AG08396 (cell line): ENCODE measurements around the gene CARM1.
"Not testable (repeated sequence)": the region's sequence is repeated elsewhere in the genome, so short reads cannot be mapped to it uniquely, and the experiment has no call there.

Source experiments
- DNase-seq: peaks from one replicate; pipeline ENCODE4 v3.0.0; 2012; ENCODE audit warnings: low spot score, mixed read lengths

The CARM1 gene

GRCh38 chr19:10846500-10847202 lies 24.7 kb upstream of the CARM1 start:
- no peak for DNase-seq

GRCh38 chr19:10848230-10848856 lies 23.0 kb upstream of the CARM1 start, which contains the start of gene C19orf38:
Gene C19orf38 (plus strand): TSS chr19:10848415. CDS start chr19:10848509, 94 bp downstream.
- no peak for DNase-seq

DNA sequence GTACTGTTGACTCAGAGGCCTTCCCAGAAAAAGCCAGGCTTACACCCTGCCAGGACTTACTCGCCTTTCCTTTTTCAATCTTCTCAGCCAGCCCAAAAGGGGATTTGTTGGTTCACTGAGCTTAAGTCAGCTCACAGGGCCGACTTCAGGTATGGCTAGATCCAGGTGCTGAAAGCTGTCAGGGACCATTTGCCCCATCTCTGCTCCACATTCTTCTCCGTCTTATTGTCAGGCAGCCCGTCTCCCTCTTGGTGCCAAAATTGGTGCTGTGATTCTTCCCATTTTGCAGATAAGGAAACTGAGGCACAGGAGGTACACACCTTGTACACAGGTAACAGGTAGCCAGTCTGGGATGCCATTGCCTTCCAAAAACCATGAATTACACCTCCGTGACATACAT lies 20.7 kb upstream of the CARM1 start:
- no peak for DNase-seq

DNA sequence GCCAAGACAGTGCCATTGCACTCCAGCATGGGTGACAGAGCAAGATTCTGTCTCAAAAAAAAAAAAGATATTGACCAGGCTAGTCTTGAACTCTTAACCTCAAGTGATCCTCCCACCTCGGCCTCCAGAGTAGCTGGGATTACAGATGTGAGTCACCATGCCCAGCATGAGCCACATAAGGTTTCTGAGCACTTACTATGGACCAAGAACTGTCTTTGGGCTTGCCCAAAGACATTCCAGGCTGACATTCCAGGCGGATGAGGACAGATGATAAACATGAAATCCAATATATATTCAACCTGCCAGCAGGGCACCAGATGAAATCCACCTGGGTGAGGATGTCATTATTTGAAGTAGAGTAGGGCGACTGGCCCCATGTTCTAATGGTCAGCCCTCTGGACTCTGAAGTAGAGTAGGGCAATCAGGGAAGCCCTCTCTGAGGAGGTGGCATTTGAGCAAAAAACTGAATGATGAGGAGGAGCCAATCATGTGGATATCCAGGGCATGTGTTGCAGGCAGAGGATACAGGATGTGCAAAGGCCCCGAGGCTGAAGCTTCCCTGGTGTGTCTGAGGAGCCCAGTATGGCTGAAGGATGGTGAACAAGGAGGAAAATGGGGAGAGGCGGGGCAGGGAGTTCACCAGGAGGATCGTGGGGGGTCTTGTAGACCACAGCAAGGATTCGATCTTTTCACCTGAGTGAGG lies 19.1 kb upstream of the CARM1 start:
- DNase-seq, result peak; percentile 38

DNA sequence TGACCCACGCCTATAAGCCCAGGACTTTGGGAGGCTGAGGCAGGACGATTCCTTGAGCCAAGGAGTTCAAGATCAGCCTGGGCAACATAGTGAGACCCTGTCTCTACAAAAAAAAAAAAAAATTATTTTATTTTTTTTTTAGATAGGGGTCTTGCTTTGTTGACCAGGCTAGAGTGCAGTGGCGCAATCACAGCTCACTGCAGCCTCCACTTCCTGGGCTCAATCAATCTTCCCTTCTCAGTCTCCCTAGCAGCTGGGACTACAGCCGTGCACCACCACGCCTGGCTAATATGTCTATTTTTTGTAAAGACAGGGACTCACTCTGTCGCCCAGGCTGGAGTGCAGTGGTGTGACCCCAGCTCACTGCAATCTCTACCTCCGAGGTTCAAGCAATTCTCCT lies 18.4 kb upstream of the CARM1 start:
- DNase-seq, result no peak

DNA sequence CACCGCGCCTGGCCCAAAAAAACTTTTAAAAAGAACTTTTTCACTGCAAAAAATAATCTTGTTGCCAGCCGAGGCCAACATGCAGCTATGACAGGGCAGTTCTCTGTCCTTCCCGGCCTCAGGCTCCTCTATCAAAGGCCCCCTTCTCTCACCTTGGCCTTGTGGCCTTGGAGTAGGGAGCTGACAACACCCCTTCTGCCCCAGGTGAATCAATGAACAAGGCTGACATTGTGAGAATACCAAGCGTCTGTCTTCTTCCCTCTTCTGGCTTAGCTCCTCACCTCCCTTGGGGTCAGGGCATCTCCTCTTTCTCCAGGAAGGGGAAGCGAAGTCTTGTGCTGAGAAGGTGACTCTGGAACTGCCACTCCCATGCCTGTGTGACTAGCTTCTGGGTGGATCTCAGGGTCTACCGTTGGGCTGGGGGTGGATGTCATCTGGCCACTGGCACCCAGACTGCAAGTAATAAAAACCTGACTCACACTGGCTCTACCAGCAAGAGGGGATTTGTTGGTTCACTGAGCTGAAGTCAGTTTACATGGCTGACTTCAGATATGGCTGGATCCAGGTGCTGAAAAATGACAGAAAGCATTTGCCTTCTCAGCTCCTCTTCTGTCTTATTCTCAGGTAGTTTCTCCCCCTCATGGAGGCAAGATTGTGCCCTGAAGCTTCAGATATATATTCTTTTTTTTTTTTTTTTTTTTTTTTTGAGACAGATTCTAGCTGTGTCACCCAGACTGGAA lies 16.8 kb upstream of the CARM1 start:
- no peak for DNase-seq

GRCh38 chr19:10855879-10856522 lies 15.4 kb upstream of the CARM1 start:
- no peak for DNase-seq

- not testable (repeated sequence) for DNase-seq
Observed at GRCh38 chr19:10856899-10857298, 14.5 kb upstream of the CARM1 start.

- peak; percentile 37 for DNase-seq
Observed at GRCh38 chr19:10858204-10858828, 13.0 kb upstream of the CARM1 start.

DNA sequence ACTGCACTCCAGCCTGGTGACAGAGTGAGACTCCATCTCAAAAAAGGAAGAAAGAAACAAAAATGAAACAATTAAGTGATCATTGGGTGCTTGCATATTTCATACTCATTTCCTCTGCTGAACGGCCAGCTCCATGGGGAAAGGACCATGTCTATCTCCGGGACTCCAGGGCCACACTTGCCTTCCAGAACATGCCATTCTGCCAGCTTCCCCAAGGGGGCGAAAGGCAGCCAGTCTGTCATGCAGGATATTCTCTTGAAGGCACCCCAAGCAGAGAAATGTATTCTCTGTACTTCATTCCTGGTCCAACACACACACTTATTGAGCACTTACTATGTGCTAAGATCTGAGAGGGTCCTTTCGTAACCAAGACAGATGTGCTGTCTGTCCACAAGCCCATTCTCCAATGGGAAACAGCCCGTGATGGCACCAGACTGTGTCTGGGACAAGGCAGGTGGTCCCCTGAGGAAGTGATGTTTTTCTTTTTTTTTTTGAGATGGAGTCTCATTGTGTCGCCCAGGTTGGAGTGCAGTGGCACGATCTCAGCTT lies 10.2 kb upstream of the CARM1 start:
- no peak for DNase-seq

- no peak for DNase-seq
Observed at GRCh38 chr19:10862561-10863106, 8.7 kb upstream of the CARM1 start.

DNA sequence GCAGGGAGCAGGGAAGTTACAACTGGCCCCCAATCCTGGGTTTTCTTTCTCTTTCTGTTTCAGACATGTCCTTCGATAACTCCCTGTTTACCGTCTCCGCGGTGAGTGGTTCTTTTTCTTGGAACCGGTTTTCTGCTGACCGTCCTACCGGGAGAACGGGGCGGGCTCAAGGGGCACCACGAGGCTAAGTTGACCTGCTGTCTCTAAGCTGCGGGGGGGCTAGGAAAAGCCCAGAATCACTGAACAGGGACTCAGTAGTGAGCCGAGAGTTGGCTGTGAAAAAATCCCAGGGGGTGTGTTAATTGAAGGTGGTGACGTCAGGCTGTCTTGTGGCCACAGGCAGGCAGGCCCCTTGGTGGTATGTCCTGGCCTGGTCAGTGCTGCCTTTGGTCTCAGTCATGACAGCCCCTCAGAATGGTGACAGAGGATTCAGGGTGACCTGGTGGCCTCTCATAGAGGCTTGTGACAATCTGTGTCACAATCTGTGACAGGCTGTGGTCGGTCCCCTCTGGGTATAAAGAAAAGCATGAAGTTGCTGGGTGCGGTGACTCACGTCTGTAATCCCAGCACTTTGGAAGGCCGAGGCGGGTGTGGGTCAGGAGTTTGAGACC lies 8.1 kb upstream of the CARM1 start:
- no peak for DNase-seq

DNA sequence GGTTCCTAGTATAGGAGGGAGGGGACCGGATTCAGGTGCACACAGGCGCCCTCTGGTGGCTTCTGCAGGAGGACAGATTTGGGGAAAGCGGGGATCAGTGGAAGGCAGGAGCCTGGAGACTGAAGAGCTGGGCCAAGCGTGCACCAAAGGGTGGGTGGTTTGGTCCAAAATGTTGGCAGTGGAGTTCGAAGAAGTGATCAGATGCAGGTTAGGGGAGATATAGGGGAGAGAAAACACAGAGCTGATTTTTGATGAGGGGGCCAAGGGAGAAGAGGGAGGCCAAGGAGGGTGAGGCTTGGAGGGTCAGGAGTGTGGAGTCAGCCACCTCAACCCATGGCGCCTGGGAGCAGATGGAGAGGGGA lies 6.8 kb upstream of the CARM1 start:
- peak; percentile 87 for DNase-seq

DNA sequence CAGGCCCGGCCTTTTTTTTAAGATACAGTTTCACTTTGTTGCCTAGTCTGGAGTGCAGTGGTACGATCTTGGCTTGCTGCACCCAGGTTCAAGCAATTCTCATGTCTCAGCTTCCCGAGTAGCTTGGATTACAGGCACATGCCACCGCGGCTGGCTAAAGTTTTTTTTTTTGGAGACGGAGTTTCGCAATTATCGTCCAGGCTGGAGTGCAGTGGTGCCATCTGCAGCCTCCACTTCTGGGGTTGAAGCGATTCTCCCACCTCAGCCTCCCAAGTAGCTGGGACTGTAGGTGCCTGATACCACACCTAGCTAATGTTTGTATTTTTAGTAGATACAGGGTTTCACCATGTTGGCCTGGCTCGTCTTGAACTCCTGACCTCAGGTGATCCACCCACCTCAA lies 4.9 kb upstream of the CARM1 start:
- DNase-seq, result no peak

DNA sequence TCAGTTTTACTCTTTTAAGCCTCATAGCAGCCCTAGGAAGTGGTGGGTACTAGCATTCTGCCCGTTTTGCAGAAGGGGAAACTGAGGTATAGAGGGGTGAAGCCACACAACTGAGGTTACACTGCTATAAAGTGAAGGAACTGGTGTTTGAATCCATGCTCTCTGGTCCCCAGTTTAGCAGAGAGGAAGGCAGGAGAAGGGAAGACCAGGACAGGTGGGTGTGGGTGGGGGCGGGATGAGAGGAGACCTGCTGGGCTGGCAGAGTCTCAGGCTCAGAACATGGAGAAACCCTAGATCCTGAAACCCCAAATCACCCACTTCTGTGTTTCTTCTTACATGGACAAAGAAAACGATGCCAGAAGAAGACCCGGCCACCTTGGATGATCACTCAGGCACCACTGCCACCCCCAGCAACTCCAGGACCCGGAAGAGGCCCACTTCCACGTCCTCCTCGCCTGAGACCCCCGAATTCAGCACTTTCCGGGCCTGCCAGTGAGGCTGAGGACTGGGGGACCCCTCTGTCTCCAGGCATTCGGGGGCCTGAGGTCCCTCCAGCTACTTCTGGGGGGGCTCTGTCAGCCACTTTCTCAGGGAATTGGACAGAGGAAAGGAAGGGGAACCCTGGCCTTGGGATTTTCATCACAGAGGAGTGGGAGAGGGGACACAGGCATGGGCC lies 2.3 kb upstream of the CARM1 start:
- no peak for DNase-seq

GRCh38 chr19:10869872-10870311 lies 1.5 kb upstream of the CARM1 start:
- not testable (repeated sequence) for DNase-seq

DNA sequence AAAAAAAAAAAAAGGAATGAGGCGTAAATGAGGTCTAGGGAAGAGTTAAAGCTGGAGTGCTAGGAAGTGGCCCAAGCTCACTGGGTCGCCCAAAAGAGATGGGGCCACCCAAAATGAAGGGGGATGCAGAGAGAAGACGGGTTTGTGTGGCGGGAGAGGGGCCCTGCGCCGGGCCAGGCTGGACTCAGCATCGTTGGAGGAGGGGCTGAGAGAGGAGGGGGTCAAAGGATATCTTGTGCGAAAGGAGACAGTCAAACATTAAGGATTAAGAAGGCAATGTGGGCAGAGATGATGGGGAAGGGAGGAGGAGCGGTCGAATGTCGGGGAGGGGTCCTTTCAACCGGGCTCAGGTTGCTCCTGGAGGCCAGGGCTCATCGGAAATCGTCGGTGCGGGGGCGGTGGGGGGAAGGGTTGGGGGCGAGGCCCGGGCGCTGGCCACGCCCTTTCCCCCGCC lies 825 bp upstream of the CARM1 start:
- no peak for DNase-seq

DNA sequence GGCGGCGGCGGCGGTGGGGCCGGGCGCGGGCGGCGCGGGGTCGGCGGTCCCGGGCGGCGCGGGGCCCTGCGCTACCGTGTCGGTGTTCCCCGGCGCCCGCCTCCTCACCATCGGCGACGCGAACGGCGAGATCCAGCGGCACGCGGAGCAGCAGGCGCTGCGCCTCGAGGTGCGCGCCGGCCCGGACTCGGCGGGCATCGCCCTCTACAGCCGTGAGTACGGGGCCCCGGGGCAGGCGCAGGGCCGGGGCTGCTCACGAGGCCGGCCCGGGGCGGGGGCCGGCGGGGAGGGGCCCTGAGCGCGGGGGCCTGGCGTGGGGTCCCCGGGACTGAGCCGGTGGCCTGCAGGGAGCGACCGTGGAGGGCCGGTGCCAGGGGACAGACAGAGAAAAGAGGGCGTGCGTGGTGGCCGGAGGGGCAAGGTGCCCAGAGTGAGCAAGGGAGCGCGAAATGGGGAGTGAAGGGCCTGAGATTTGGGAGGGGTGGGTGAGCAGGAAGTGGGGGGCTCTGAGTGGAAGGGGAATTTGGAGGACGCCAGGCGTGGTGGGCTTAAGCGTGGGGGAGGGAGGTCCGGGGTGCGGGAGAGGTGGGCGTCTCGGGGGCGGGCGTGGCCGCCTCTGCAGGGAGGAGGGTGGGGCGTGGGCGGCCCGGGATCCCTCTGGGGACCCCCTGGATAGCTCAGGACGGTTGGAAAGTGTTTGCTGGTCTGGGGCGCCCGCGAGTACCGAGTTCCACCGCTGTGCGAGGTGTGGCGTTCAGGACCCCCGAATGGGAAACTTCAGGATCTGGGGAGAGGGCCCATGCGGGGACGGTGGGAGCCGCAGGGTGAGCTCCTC lies 575 bp downstream of the CARM1 start:
- peak; percentile 53 for DNase-seq
